GM12878 (cell line): ENCODE results near the gene CLASRP. TPM values are rescaled to one million over a fixed set of nuclear protein-coding genes. Genes with fewer than 3 reads are reported as not detected.

Source experiments
- NR2C2 ChIP-seq: IDR thresholded peaks from 2 replicates; pipeline ENCODE4 v1.6.1; 2011; ENCODE audit warnings: borderline replicate concordance, low read depth; ENCODE audit not compliant: control insufficient read depth, insufficient read length
- ZBTB40 ChIP-seq: fragments of 450-650 bp; IDR thresholded peaks from 2 replicates; pipeline ENCODE4 v1.6.1; 2016; ENCODE audit warnings: mild to moderate bottlenecking, moderate library complexity, borderline replicate concordance
- ZNF24 ChIP-seq: fragments of 450-650 bp; IDR thresholded peaks from 2 replicates; pipeline ENCODE4 v1.6.1; 2017; ENCODE audit warnings: antibody characterized with exemption, mild to moderate bottlenecking
- polyA plus RNA-seq, 11 experiments: library from polyadenylated mRNA; depleted of rRNA in 4 of 11; unstranded in 6 of 11; stranded (reverse) in 5 of 11; fragments of >200 nt; fragmentation: Nextera tagmentation in 4 of 11; fragmentation: Illumina TruSeq in 1 of 11; extraction: Ambion mirVana in 4 of 11; extraction: Trizol in 1 of 11; gene quantifications; 1 replicate in 1 of 11; 2 replicates in 10 of 11; pipeline versions ENCODE4 v1.2.1 to v1.2.3, GENCODE V29; 2011 to 2016; ENCODE audit warnings: inconsistent platforms in 2 of 11, missing spikeins in 2 of 11, low read depth in 1 of 11
- total RNA-seq, 4 experiments: library from RNA; depleted of rRNA in 3 of 4; stranded (reverse); fragments of >200 nt in 3 of 4; fragmentation: Illumina TruSeq in 1 of 4; extraction: Trizol in 1 of 4; gene quantifications; 2 replicates each; pipeline versions ENCODE4 v1.2.1 to v1.2.3, GENCODE V29; 2013 to 2021

Gene CLASRP
- total and polyA plus RNA-seq, 10 of the 15 experiments (the other 5 are each of a cell fraction or from before 2014, with no cell fraction given): 0.68 to 75.8 (median 30.2) TPM

GRCh38 chr19:45091031-45091923 lies 52.4 kb downstream of the CLASRP start (continued):
- peak; percentile 54; the same call in 1 of the 2 replicates for TF ChIP-seq ZBTB40
- TF ChIP-seq NR2C2: no peak
- TF ChIP-seq ZNF24: no peak
- TF ChIP-seq, all 136 proteins: peak for 40
